GM10847 (cell line): ENCODE data around the gene GLI1.

ENCODE experiments used
- POLR2A ChIP-seq: IDR thresholded peaks from 2 replicates; pipeline ENCODE4 v1.6.1; 2011; ENCODE audit not compliant: insufficient read length; ENCODE audit errors: extremely low read depth

Gene GLI1

DNA sequence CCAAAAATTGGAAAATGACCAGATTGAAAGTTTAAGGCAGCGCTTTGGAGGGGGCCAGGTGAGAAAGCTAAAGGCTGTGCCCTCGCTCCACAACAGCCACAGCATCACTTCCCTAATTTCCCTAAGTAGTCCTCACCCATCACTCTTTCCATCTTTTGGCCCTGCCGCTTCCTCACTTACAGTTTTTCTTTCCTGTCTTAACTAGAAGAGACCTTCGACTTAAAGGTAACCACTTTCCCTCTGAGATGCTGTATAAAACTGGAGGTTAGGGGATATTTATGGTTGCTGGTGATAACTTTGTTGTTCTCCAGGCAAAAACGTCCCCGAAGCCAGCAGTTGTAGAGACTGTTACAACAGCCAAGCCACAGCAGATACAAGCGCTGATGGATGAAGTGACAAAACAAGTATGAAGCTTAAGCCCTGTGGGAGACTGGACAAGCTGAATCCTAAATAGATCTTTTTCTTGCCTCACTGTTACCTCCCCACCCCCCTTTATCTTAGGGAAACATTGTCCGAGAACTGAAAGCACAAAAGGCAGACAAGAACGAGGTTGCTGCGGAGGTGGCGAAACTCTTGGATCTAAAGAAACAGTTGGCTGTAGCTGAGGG, 56.5 kb downstream of the GLI1 start:
- TF ChIP-seq POLR2A = no peak

DNA sequence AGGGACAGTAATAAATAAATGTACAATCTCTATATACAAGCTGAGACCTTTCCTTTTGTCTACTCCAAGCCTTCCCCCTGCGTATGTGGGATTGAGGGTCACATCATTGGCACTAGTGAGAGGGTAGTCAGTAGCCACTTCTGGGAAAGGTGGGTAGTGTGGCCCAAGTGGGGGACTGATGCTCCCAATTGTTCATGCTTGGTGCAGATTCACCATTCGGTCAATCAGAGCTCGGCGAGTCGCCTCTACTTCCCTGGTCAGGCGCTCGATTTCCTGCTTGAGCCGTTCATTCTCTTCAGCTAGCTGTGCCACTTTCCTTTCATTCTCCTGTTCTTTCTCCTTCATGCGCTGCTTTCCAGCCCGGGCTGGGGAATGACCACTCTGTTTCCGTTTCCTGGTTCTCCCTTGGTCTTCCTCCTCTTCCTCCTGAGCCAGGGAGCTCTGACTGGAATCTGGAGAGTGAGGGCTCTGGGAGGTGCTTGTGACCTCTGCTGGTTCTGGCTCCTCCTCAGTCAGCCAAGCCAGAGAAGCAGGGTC, 57.1 kb downstream of the GLI1 start:
- TF ChIP-seq POLR2A = no peak

DNA sequence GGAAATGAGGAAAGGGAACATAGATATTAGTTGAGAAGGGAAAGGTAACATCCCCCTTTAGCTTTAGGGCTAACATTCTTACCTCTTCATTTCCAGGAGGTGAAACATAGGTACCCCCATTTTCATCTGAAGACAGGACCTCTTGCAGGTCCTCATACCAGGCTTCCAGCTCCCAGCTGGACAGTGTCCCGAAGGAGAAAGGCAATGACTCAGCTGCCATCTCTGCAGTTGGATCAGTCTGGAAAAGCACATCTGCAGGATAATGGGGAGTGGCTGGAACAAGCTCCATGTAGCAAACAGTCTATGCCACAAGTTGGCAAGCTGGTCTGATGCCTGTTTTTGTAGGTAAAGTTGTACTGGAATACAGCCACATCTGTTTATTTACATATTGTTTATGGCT, 57.6 kb downstream of the GLI1 start:
- TF ChIP-seq POLR2A = no peak

DNA sequence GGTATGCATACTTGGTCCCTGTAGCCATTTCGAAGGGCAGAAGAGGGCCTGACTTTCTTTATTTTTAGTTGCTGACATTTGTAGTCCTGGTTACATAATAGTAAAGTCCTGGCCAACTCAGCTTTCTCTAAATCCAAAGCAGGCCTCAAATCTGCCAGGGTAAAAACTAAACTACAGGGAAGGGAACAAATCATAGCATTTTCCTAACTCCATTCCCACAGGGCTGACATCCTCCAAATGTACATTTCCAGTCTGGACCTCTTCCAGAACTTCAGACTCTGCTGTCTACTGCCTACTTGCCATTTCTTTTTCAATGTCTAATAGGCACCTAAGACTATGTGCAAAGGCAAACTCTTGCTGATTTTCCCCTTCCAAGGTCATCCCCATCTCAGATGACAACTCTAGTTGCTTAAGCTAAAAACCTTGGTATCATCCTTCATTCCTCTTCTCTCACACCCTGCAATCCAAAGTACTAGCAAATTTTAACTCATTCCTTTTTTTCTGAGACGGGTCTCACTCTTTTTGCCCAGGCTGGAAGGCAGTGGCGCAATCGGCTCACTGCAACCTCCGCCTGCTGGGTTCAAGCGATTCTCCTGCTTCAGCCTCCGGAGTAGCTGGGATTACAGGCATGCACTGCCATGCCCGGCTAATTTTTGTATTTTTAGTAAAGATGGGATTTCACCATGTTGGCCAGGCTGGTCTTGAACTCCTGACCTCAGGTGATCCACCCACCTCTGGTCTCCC, 58.8 kb downstream of the GLI1 start:
- TF ChIP-seq POLR2A = no peak

DNA sequence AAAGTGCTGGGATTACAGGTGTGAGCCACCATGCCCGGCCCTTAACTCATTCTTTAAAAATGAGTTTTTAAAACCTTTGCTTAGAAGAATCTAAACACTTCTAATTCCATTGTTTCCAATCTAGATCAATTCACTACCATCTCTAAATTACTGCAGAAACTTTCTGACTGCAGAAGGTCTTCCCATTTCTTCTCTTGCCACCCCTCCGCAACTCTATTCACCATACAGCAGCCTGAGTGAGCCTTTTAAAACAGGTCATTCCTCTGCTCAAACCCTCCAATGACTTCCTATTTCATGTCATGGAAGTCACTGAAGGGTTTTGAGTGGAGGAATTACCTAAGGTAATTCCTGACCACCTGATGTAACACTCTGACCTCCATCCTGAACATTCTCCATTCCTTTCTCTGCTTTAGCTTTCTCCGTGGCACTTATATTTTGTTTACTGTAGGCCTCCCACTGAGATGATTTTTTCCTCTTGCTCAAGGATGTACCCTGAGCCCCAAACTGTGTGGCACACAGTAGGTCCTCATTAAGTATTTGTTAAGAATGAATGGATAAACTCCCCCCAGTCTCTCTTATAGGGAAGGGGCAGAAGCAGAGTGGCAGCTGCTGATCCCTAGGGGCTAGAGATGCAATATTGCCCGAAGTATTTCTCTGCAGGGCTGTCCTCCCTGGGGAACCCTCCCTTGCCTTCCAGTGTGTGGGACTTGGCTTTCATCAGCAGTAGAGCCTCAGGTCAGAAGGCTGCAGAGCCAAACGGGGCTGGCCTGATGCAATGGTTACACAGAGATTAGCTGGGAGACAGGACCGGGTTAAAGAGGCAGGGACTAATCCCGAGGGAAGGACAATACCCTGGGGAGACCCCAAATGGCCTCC, 59.6 kb downstream of the GLI1 start:
- no peak for TF ChIP-seq POLR2A

DNA sequence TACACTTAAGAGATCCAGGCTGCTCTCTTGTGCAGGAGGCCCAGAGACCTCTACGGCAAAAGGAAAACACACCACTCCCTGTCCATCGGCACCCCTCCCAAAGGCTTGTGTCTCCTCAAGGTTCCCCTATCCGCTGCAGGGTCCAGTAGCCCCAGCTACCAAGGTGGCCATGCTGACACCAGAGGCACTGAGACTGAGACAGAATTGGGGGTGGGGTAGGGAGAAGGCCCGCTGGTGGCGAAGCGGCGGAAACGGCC, 60.1 kb downstream of the GLI1 start:
- no peak for TF ChIP-seq POLR2A

DNA sequence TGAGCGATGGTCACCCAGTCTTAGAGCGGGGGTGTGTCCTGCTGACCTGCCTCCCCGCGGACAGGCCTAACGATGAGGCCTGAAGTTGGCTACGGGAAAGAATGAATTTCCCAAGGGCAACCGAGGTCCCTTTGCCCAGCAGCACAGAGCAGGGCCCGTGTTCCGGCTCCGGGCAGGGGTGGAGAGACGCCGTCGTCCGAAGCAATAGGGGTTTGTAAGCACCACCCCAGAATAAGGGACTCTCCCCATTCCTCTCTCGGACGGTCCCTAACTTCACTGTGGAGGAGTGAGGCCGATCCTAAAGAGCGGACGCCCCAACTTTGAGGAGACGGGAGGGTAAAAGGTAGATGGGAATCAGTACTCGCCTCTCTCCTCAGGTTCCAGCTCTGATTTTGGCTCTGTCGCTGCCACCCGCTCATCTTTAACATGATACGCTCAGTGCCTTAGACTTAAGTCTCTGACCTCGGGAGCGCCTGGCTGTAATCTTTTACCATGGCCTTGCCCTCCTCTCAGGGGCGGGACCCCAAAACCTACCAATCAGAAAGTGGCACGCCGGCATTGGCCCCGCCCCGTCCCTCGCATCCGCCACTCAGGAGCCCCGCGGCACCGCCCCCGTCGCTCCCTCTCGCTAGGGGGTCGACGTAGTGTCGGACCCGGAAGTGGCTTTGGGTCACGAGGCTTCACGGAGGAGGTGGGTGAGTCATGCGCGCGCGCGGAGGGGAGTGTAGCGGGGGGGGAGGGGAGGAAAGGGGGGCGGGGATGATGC, 60.7 kb downstream of the GLI1 start, which contains the start of gene DDIT3:
DDIT3 (minus strand) TSS at position 462 of the 766 bp plus-strand sequence. CDS start 3,108 bp downstream, outside the sequence.
- TF ChIP-seq POLR2A = peak; percentile 98

DNA sequence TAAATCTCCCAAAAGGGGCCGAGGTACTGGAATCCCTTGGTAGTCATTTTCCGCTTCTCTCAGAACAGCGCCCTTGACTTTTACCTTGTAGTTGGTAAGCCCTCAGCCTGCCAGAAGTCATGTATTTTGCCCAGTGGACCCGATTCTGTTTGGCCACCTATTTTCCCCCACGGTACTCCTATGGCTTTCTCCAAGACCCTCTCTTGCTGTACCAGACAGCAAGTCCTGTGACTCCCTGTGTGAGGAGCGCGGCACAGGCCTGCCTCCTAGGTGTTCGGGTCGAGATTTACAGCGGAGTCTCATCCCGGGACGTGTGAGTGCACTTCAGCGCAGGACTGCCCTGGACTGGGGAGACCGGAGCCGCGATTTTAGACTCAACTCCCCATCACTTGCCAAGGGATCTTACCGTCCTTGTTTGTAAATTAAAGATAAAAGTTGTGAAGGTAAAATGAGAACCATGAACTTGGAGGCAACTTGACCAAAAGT, 62.0 kb downstream of the GLI1 start:
- TF ChIP-seq POLR2A = no peak
